Muscle of leg (tissue), 16 donors: ENCODE data around the gene CTIF. TPM values are rescaled to one million over a fixed set of nuclear protein-coding genes. Genes with fewer than 3 reads are reported as not detected.

Experiments
- DNase-seq: peaks from one replicate; pipeline ENCODE4 v3.0.0; 2013
- H3K27ac ChIP-seq: one replicate; pipeline ENCODE4 v1.5.1; 2013; ENCODE audit warnings: mild to moderate bottlenecking, low read length, control low read depth
- H3K27me3 ChIP-seq: one replicate; pipeline ENCODE4 v1.6.1; 2013; ENCODE audit warnings: low read length; ENCODE audit not compliant: control insufficient read depth, insufficient read depth
- H3K36me3 ChIP-seq: one replicate; pipeline ENCODE4 v1.6.1; 2013; ENCODE audit warnings: low read length; ENCODE audit not compliant: control insufficient read depth, insufficient read depth
- H3K4me1 ChIP-seq: one replicate; pipeline ENCODE4 v1.6.1; 2013; ENCODE audit warnings: low read length; ENCODE audit not compliant: control insufficient read depth, insufficient read depth
- H3K4me3 ChIP-seq: one replicate; pipeline ENCODE4 v1.5.1; 2013; ENCODE audit warnings: low read length, control low read depth
- H3K9me3 ChIP-seq: replicated peaks from 2 replicates; pipeline ENCODE4 v1.6.1; 2013; ENCODE audit warnings: low read depth, low read length; ENCODE audit not compliant: control insufficient read depth
- WGBS: methylation state at CpG from one replicate; pipeline ENCODE4 v1.1.5; 2013; ENCODE audit warnings: missing lambda C conversion rate; ENCODE audit not compliant: insufficient coverage; 5-methylcytosine and 5-hydroxymethylcytosine counted together
- long read RNA-seq, 11 donors: transcript quantifications; one replicate each; lab custom pipeline, GENCODE V29; 2026
- polyA plus RNA-seq, 8 donors: library from polyadenylated mRNA; unstranded; fragments of 120-200 nt; gene quantifications; one replicate each; pipeline versions ENCODE4 v1.2.1 to v1.2.3, GENCODE V29; 2013; ENCODE audit warnings: inconsistent platforms in 1 of 8, low replicate concordance in 1 of 8; ENCODE audit not compliant: insufficient read length in 8 of 8, insufficient read depth in 1 of 8
- total RNA-seq: library from RNA; stranded (reverse); fragments of 120-200 nt; gene quantifications from one replicate; pipeline ENCODE4 v1.2.4, GENCODE V29; 2013

CTIF gene
- 16.3 TPM for total RNA-seq
- 10 to 100 TPM; 28.1 to 46.8 (median 35.3) TPM for polyA plus RNA-seq
- long read RNA-seq, donor 1, full-length matches to known transcripts, result 1 of 1 reads
- long read RNA-seq, donor 1, partial matches to known transcripts, result 0 of 1 reads
- long read RNA-seq, donor 1, other reads (novel, unspliced or antisense), result 0 of 1 reads
- long read RNA-seq, donor 2, result 0 reads
- long read RNA-seq, donor 3, full-length matches to known transcripts, result 6 of 6 reads
- long read RNA-seq, donor 3, partial matches to known transcripts, result 0 of 6 reads
- long read RNA-seq, donor 3, other reads (novel, unspliced or antisense), result 0 of 6 reads
- long read RNA-seq, donor 4, partial matches to known transcripts, result 6 of 6 reads
- long read RNA-seq, donor 4, other reads (novel, unspliced or antisense), result 0 of 6 reads
- long read RNA-seq, donor 5, full-length matches to known transcripts, result 9 of 9 reads
- long read RNA-seq, donor 5, partial matches to known transcripts, result 0 of 9 reads
- long read RNA-seq, donor 5, other reads (novel, unspliced or antisense), result 0 of 9 reads
- long read RNA-seq, donor 6, full-length matches to known transcripts, result 7 of 7 reads
- long read RNA-seq, donor 6, partial matches to known transcripts, result 0 of 7 reads
- long read RNA-seq, donor 6, other reads (novel, unspliced or antisense), result 0 of 7 reads
- long read RNA-seq, donor 7, partial matches to known transcripts, result 0 of 1 reads
- long read RNA-seq, donor 7, other reads (novel, unspliced or antisense), result 0 of 1 reads
- long read RNA-seq, donor 8, result 0 reads
- long read RNA-seq, donor 9, full-length matches to known transcripts, result 3 of 3 reads
- long read RNA-seq, donor 9, partial matches to known transcripts, result 0 of 3 reads
- long read RNA-seq, donor 9, other reads (novel, unspliced or antisense), result 0 of 3 reads
- long read RNA-seq, donor 10, partial matches to known transcripts, result 0 of 2 reads
- long read RNA-seq, donor 10, other reads (novel, unspliced or antisense), result 0 of 2 reads
- long read RNA-seq, donor 11, full-length matches to known transcripts, result 3 of 3 reads
- long read RNA-seq, donor 11, partial matches to known transcripts, result 0 of 3 reads
- long read RNA-seq, donor 11, other reads (novel, unspliced or antisense), result 0 of 3 reads

DNA sequence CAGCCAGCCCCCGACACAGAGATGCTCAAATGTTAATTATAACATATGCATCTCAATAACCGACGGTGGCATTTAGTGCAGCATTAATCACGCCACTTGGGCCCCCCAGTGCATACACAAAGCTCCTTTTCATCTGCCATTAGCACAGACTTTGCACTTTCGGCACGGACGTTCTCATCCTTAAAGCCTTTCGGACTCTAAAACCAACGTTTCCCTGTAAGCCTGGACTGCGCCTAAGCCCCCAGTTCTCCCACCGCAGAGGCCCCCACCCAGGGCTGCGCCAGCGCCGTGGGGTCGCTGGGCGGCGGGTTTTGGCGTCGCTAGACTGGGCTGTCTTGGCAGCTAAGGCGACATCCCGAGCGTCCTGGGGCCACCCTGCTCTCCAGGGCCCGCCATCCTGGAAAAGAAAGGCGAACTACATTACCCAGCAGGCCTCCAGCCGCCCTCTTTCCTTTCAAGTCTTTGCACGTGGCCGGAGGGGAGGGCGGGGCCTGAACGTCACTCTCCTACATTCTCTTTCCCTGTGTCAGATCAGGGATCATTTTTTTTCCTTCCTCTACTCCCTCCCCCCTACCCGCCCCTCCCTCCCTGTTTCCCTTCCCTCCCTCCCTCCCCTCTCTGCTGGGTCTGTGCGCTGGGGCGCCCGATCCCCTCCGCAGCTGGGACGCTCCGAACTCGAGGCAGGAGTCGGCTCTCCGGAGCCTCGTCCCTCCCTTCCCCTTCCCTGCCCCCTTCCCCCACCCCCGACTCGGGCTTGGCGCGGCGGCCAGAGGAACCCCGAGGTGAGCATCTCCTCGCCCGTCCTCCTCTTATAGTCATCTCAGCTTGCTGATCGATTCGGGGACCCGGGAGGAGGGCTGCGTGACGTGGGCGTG is at the start of gene CTIF:
CTIF (plus strand) TSS at position 501 of the 875 bp plus-strand sequence. CDS start 80,535 bp downstream, outside the sequence.
- WGBS, result 2% methylated on average over 43 of the region's 54 CpGs
- DNase-seq, result peak; percentile 99

DNA sequence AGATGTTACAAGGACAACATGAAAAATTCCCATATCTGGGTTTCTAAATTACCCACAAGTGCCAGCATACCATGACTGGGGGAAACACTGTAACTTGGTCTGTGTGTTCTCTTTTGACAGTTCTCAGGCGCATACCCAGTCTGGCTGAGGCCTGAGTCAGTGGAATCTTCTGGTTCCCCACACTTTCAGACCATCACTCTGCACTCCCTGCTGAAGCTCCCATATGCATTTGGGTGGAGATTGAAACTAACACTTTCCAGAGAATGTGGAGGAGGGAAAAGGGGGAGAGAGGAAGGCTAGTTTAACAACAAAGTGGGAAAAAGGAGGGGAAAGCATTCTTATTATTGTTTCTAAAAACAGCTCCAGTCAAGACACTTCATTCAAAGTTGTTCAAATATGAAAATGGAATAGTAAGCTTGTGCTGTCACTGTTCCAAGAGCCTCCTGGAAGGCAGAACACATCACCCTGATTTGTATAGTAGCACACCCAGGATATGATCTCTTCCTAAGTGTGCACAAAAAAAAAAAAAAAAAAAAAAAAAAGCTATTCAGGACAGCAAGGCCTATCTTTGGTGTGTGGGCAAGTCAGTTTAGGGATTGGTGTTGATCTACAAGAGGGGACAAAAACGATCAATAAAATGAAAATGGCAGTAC is 48.1 kb upstream of the CTIF start:
- Histone ChIP-seq H3K36me3 (no peaks in the 10 kb centered on the region), H3K4me1 (peaks cover 8% of the 10 kb centered on the region), H3K9me3 (peaks cover 2% of the 10 kb centered on the region), H3K27ac (no peak overlapping the region), H3K27me3 (peaks cover 3% of the 10 kb centered on the region), H3K4me3 (no peak overlapping the region)
- no peak for DNase-seq
- no CpG with 5 or more reads among the region's 2 CpGs for WGBS

More for the DNA sequence above, at the start of gene CTIF:
- Histone ChIP-seq H3K4me3 (peak within 1 kb of the TSS; percentile 79), H3K9me3 (no peaks in the 10 kb centered on the region), H3K27me3 (no peaks in the 10 kb centered on the region), H3K4me1 (peaks cover 12% of the 10 kb centered on the region), H3K36me3 (no peaks in the 10 kb centered on the region), H3K27ac (peak within 1 kb of the TSS; percentile 94)

DNA sequence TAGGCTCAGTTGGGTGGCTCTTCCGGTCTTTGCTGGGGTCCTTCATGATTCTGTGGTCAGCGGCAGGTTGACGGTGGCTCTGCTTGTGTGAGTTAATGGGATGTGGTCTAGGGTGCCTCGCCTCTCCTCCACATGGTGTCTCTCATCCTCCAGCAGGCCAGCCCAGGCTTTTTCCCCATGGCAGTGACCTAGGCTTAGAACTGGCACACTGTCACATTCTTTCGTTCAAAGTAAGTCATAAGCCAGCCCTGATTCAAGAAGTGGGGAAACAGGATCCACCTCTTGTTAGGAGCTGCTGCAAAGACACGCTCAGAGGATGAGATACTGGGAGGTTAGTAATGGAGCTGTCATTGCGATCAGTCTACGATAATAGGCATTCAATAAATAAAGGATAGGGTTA is 46.0 kb upstream of the CTIF start:
- Histone ChIP-seq H3K9me3 (peaks cover 2% of the 10 kb centered on the region), H3K27ac (no peak overlapping the region)

DNA sequence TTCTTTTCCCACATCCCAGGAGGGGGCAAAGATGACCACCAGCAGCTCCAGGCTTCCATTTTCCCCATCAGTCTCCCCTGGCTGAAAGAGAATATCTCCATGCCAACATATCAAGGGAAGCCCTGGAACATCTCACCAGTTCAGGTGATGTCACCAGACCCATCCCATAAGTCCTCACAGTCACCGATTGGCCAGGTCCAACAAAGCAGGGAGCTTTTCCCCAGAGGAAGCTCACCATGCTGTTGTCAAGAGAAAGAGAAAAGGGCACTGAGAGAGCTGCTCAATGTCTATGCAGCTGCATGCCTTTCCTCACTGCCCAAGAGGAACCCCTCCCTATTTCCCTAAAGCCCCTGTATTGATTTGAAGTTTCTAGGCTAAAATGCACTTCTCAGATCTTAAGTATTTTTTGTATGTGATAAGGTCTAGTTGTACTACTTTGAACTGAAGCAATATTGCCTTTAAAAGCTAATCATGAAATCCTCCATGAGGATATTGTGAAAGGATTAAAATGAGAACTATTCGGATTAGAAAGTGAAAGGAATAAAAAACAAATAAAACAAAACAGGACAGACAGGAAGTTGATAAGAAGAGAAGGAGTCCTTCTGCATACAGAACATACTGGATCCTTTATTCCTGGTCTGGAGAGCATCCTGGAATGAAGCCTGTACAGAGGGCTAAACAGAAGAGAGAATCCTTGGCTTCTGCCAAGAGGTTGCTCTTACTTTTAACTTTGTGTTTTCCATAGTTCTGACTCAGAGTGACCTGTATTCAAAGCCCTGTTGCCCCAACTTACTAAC is 45.2 kb upstream of the CTIF start:
- no peaks in the 10 kb centered on the region for H3K4me1 ChIP-seq
- H3K27me3 ChIP-seq, result peaks cover 3% of the 10 kb centered on the region
- DNase-seq, result no peak
- WGBS, result no CpG with 5 or more reads among the region's 2 CpGs
- H3K27ac ChIP-seq, result no peak overlapping the region
- H3K4me3 ChIP-seq, result no peak overlapping the region
- H3K36me3 ChIP-seq, result no peaks in the 10 kb centered on the region
- peaks cover 2% of the 10 kb centered on the region for H3K9me3 ChIP-seq

More for the DNA sequence above, 46.0 kb upstream of the CTIF start:
- H3K27me3 ChIP-seq, result peaks cover 3% of the 10 kb centered on the region
- whole genome bisulfite sequencing, result 91% methylated on average over 2 of the region's 8 CpGs
- DNase-seq, result no peak
- peaks cover 7% of the 10 kb centered on the region for H3K4me1 ChIP-seq
- H3K4me3 ChIP-seq, result no peak overlapping the region
- no peaks in the 10 kb centered on the region for H3K36me3 ChIP-seq

DNA sequence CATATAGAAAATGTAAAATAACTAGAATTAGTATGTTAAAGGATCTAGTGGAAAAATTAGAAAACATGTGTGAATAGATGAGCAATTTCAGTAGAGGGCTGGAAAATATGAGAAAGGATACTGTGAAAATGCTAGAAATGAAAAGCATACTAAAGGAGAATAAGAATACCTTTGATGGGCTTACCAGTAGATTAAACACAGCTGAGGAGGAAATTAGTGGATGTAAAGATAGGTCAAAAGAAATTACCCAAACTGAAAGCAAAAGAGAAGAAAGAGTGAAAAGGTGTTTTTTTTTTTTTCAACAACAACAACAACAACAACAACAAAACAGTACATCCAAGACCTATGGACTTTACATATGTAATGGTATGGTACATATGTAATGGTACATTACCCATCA is 41.0 kb upstream of the CTIF start:
- Histone ChIP-seq H3K4me3 (no peak overlapping the region), H3K27me3 (peaks cover 3% of the 10 kb centered on the region), H3K4me1 (no peaks in the 10 kb centered on the region), H3K9me3 (no peaks in the 10 kb centered on the region), H3K36me3 (no peaks in the 10 kb centered on the region), H3K27ac (no peak overlapping the region)
- DNase-seq, result no peak

DNA sequence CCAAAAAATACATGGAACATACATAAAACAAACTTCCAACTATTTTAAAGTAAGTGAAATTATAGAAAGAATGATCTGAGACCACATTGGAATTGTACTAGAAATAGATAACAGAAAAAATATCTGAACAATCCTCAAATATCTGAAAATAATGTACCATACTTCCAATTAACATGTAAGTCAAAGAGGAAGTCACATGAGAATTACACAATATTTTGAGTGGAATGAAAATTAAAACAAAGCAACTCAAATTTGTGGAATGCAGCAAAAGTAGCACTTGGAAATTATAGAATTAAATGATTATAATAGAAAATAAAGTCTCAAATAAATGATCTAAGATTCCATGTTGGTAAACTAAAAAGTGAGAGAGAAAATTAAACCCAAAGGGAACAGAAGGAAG is 38.3 kb upstream of the CTIF start:
- no peak overlapping the region for H3K27ac ChIP-seq
- no peaks in the 10 kb centered on the region for H3K27me3 ChIP-seq
- no peak for DNase-seq
- H3K9me3 ChIP-seq, result no peaks in the 10 kb centered on the region
- no peaks in the 10 kb centered on the region for H3K36me3 ChIP-seq
- H3K4me1 ChIP-seq, result peaks cover 3% of the 10 kb centered on the region
- no peak overlapping the region for H3K4me3 ChIP-seq

DNA sequence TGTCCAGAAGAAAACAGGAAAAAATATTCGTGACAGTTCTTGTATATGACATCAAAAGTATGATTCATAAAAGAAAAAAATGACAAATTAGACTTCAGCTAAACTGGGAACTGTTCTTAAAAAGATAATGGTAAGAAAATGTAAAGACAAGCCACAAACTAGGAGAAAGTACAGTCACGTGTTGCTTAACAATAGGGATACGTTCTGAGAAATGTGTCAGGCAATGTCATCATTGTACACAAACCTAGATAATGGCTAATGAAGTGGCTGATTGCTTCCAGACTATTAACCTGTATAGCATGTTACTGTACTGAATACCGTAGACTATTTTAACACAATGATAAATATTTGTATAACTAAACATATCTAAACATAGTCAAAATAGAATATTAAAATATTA is 35.9 kb upstream of the CTIF start:
- no peaks in the 10 kb centered on the region for H3K36me3 ChIP-seq
- WGBS, result no CpG with 5 or more reads among the region's 4 CpGs
- DNase-seq, result no peak
- no peak overlapping the region for H3K4me3 ChIP-seq
- no peaks in the 10 kb centered on the region for H3K9me3 ChIP-seq
- H3K27ac ChIP-seq, result no peak overlapping the region
- H3K4me1 ChIP-seq, result peaks cover 3% of the 10 kb centered on the region
- no peaks in the 10 kb centered on the region for H3K27me3 ChIP-seq

DNA sequence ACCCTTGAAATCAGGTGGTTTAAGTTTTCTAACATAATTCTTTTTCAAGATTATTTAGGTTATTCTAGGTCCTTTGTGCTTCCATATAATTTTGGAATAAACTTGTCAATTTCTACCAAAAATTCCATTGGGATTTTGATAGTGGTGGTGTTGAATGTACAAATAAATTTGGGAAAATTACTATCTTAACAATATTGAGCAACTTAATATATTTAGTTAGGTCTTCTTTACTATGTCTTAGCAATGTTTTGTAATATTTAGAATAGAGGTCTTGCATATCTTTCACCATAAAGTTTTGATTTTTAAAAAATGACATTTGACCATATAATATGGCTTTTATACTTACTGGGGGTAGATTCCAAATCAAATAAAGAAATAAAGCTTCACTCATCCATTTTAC is 34.0 kb upstream of the CTIF start:
- H3K4me1 ChIP-seq, result peaks cover 3% of the 10 kb centered on the region
- no peaks in the 10 kb centered on the region for H3K9me3 ChIP-seq
- DNase-seq, result no peak
- H3K27ac ChIP-seq, result no peak overlapping the region
- no peak overlapping the region for H3K4me3 ChIP-seq
- H3K36me3 ChIP-seq, result no peaks in the 10 kb centered on the region
- H3K27me3 ChIP-seq, result no peaks in the 10 kb centered on the region
